Measurements from ENCODE around the gene RAP1GAP2.

RAP1GAP2 gene

DNA sequence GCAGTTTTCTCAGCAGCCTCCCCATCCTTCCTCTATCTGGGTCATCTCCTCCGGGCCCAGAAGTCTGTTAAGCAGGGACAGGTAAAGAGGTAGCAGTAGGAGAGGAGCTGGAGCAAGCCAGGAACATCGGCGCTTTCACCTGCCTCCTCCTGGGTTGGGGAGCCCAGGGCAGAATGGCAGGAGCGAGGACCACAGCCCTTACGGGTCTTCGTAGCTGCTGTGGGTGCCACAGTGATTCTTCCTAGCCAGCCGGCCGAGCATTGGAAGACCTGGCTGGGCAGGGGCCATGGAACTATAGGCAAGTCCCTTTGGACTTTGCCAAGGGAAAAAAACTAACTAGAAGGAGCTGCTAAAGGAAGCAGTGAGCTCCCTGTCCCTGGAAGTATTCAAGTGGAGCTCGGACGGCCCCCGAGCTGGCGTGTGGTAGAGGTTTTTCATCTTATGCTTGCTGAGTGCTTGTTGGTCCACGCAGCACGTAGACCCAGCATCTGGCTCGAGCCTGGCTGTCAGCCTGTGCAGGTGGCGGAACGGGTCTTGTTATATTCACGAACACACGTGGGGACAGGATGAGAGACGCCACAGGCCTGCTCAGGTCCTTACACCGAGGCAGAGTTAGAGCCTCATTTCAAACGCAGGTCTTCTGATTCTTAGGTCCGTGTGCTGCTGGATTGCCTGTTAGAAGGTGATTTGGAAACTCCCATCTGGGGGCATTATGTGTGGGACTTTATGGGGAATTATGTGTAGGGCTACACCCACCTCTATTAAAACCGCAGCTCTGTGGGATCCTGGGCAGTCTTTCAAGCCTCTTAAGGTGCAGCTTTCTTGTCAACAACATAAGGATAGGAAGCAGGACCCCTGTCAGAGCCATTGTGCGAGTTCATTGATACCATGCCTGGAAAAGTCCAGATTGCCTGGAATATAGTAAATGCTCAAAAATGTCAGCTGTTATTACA, 212.4 kb downstream of the RAP1GAP2 start:
- no peak overlapping the region for H3K4me3 ChIP-seq (ENCODE audit: low read depth in 1 of 2, low read length in 2 of 2)
- no peaks in the 10 kb centered on the region for H3K9me3 ChIP-seq (ENCODE audit: control insufficient read depth in 1 of 2, low read length in 2 of 2)
- no peak overlapping the region for H3K27ac ChIP-seq (ENCODE audit: low read length)
- peaks cover 12 to 15% of the 10 kb centered on the region in 2 donors for H3K4me1 ChIP-seq (ENCODE audit: control insufficient read depth in 1 of 2, insufficient read depth in 2 of 2, low read length in 2 of 2)
- H3K36me3 ChIP-seq (ENCODE audit: control insufficient read depth in 1 of 2, insufficient read depth in 2 of 2, low read length in 2 of 2), result peaks cover 4 to 6% of the 10 kb centered on the region in 2 donors
- no peaks in the 10 kb centered on the region for H3K27me3 ChIP-seq (ENCODE audit: low read depth, low read length)

DNA sequence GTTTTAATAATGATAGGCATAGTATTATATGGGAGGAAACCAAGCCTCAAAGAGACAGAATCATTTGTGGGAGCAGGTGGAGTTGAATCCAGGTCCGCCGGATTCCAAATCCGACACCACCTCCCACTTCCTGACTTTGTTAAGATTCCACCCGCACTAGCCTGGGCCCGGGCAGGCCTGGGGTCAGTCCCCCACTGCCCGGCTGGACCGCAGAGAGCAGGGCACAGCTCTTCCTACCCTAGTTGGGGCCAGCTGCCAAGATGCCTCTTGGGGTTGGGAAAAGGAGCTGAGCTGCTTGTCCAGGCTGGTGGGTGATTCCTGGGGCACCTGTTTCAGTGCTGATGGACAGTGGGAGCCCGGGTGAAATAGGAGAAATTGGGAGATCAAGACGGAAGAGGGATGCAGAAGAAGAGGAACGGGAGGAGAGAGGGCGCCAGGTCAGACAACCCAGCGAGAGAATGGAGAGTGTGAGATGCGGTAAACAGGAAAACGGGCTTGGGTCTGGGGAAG, 213.2 kb downstream of the RAP1GAP2 start:
- H3K9me3 ChIP-seq (ENCODE audit: control insufficient read depth in 1 of 2, low read length in 2 of 2), result no peaks in the 10 kb centered on the region
- no peaks in the 10 kb centered on the region for H3K27me3 ChIP-seq (ENCODE audit: low read depth, low read length)
- H3K36me3 ChIP-seq (ENCODE audit: control insufficient read depth in 1 of 2, insufficient read depth in 2 of 2, low read length in 2 of 2), result peaks cover 4 to 6% of the 10 kb centered on the region in 2 donors
- peaks cover 5 to 10% of the 10 kb centered on the region in 2 donors for H3K4me1 ChIP-seq (ENCODE audit: control insufficient read depth in 1 of 2, insufficient read depth in 2 of 2, low read length in 2 of 2)
- no peak overlapping the region for H3K27ac ChIP-seq (ENCODE audit: low read length)
- H3K4me3 ChIP-seq (ENCODE audit: low read depth in 1 of 2, low read length in 2 of 2), result no peak overlapping the region

DNA sequence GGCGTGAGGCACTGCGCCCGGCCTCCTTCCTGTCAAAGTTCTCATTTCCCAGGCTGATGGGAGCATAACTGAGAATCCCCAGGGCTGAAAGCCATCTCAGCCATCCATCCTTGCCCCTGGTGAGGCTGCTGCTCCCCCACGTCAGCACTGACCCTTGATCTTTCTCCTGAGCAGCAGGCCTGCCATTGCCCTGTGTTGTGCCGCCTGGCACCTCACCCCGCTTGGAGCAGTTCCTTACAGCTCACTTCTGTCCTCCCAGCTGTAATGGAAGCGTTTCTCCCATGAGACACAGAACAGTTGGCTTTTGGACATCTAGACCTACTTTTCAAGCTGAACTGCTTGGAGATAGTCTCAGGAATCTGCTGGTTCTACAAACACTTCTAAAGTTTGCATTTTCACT, 215.7 kb downstream of the RAP1GAP2 start:
- peaks cover 4 to 6% of the 10 kb centered on the region in 2 donors for H3K36me3 ChIP-seq (ENCODE audit: control insufficient read depth in 1 of 2, insufficient read depth in 2 of 2, low read length in 2 of 2)
- H3K27ac ChIP-seq (ENCODE audit: low read length), result no peak overlapping the region
- no peaks in the 10 kb centered on the region for H3K27me3 ChIP-seq (ENCODE audit: low read depth, low read length)
- no peaks in the 10 kb centered on the region for H3K4me1 ChIP-seq (ENCODE audit: control insufficient read depth in 1 of 2, insufficient read depth in 2 of 2, low read length in 2 of 2)
- no peak overlapping the region for H3K4me3 ChIP-seq (ENCODE audit: low read depth in 1 of 2, low read length in 2 of 2)
- H3K9me3 ChIP-seq (ENCODE audit: control insufficient read depth in 1 of 2, low read length in 2 of 2), result no peaks in the 10 kb centered on the region

DNA sequence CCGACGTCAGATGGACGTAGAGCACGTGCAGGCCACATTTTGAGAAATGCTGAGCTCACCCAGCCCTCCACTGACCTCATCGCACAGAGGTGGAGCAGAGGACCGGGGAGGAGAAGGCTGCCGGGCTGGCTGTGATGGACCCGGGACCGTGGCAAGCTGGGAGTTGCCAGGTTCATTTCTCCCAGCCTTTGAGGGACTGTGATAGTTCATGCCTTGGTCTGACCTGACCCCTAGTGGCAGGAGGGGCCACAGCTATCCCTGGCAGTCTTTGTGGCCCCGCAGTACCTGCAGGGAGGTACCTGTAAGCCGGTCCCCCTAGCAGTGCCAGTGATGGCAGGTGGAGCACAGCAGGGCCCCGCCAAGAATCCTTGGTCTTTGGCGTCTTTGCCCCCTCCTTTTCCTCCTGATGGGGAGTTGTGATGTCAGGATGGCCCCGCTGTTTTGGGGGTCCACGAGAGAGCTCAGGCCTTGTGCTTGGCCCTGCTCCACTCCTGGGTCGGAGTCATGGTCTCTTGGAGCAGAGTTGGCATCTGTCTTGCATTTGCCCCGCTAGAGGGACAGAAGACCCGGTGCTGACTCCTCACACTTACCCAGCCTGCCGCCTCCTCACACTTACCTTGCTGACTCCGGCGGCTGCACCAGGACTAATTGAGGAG, 216.8 kb downstream of the RAP1GAP2 start:
- Histone ChIP-seq H3K9me3 (ENCODE audit: control insufficient read depth in 1 of 2, low read length in 2 of 2) (no peaks in the 10 kb centered on the region), H3K27me3 (ENCODE audit: low read depth, low read length) (no peaks in the 10 kb centered on the region), H3K4me3 (ENCODE audit: low read depth in 1 of 2, low read length in 2 of 2) (no peak overlapping the region), H3K4me1 (ENCODE audit: control insufficient read depth in 1 of 2, insufficient read depth in 2 of 2, low read length in 2 of 2) (no peaks in the 10 kb centered on the region), H3K27ac (ENCODE audit: low read length) (no peak overlapping the region), H3K36me3 (ENCODE audit: control insufficient read depth in 1 of 2, insufficient read depth in 2 of 2, low read length in 2 of 2) (peaks cover 4 to 6% of the 10 kb centered on the region in 2 donors)

DNA sequence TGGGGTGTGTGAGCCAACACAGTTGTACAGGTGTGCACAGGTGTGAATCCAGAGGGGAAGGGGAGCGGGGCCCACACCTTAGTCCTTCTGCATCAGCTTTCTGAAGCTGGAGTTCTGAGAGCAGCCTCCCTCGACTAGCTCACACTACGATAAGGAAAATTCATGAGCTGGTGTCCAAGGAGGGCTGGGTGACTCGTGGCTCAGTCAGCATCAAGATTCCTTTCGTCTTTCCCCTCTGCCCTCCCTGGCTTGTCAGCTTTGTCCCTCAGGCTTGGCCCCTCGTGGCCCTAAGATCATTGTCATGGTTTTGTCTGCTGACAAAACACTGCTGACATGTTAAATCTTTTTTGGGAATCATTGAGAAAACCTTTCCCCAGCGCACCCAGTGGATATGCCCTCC, 219.7 kb downstream of the RAP1GAP2 start:
- Histone ChIP-seq H3K9me3 (ENCODE audit: control insufficient read depth in 1 of 2, low read length in 2 of 2) (no peaks in the 10 kb centered on the region), H3K27ac (ENCODE audit: low read length) (no peak overlapping the region), H3K4me1 (ENCODE audit: control insufficient read depth in 1 of 2, insufficient read depth in 2 of 2, low read length in 2 of 2) (no peaks in the 10 kb centered on the region), H3K4me3 (ENCODE audit: low read depth in 1 of 2, low read length in 2 of 2) (no peak overlapping the region), H3K27me3 (ENCODE audit: low read depth, low read length) (no peaks in the 10 kb centered on the region), H3K36me3 (ENCODE audit: control insufficient read depth in 1 of 2, insufficient read depth in 2 of 2, low read length in 2 of 2) (peaks cover 3 to 16% of the 10 kb centered on the region in 2 donors)

DNA sequence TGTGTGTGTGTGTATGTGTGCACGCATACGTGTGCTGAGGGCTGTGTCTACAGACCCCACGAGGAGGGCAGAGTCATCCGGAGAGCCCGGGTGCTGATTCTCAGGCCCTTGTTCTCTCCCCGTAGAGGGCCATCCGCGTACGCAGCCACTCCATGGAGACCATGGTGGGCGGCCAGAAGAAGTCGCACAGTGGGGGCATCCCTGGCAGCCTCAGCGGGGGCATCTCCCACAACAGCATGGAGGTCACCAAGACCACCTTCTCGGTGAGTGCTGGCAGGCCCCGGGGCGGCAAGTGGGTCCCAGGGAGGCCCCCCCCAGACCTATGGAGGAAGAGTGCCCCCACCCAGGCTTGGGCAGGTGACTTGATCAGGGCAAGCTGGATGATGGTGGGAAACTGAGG, 221.7 kb downstream of the RAP1GAP2 start:
- H3K27ac ChIP-seq (ENCODE audit: low read length), result no peak overlapping the region
- no peak overlapping the region for H3K4me3 ChIP-seq (ENCODE audit: low read depth in 1 of 2, low read length in 2 of 2)
- peaks cover 3 to 23% of the 10 kb centered on the region in 2 donors for H3K36me3 ChIP-seq (ENCODE audit: control insufficient read depth in 1 of 2, insufficient read depth in 2 of 2, low read length in 2 of 2)
- H3K9me3 ChIP-seq (ENCODE audit: control insufficient read depth in 1 of 2, low read length in 2 of 2), result peaks cover 2 to 8% of the 10 kb centered on the region in 2 donors
- no peaks in the 10 kb centered on the region for H3K27me3 ChIP-seq (ENCODE audit: low read depth, low read length)
- H3K4me1 ChIP-seq (ENCODE audit: control insufficient read depth in 1 of 2, insufficient read depth in 2 of 2, low read length in 2 of 2), result no peaks in the 10 kb centered on the region

DNA sequence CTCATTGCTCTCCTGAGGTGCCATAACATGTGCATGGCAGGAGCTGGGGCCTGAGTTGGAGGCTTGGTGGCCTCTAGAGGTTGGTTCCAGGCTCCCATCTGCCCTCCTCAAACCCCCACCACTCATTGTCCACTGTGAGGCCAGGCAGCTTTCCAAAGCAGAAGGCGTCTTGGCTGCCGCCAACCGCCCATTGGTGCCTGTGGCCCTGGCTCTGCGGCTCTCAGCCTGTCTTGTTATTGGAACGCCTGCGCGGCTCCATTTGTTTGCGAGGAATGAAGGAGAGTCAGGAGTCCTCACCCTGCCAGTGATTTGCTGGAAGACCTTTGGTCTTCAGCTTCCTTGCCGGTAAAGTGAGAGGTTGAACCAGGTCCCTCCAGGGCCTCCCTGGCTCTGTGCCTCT, 223.5 kb downstream of the RAP1GAP2 start:
- H3K4me3 ChIP-seq (ENCODE audit: low read depth in 1 of 2, low read length in 2 of 2), result no peak overlapping the region
- no peak overlapping the region for H3K27ac ChIP-seq (ENCODE audit: low read length)
- no peaks in the 10 kb centered on the region for H3K27me3 ChIP-seq (ENCODE audit: low read depth, low read length)
- H3K36me3 ChIP-seq (ENCODE audit: control insufficient read depth in 1 of 2, insufficient read depth in 2 of 2, low read length in 2 of 2), result peaks cover 3 to 27% of the 10 kb centered on the region in 2 donors
- H3K9me3 ChIP-seq (ENCODE audit: control insufficient read depth in 1 of 2, low read length in 2 of 2), result peaks cover 6 to 18% of the 10 kb centered on the region in 2 donors
- H3K4me1 ChIP-seq (ENCODE audit: control insufficient read depth in 1 of 2, insufficient read depth in 2 of 2, low read length in 2 of 2), result no peaks in the 10 kb centered on the region

DNA sequence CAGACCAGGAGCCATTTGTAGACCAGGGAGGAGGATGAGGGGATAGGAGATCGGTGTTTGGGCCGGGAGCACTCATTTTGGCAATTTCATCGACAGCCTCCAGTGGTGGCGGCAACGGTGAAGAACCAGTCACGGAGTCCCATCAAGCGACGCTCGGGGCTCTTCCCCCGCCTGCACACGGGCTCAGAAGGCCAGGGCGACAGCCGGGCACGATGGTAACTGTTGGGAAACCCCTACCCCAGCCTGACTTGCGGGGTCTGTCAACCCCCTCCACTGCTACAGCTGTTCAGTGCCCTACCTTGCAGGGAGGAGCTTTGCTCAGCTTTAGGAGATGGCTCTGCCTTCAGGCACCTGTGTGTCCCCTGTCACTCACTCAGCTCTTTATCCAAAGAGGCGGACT, 224.1 kb downstream of the RAP1GAP2 start:
- no peak overlapping the region for H3K4me3 ChIP-seq (ENCODE audit: low read depth in 1 of 2, low read length in 2 of 2)
- H3K4me1 ChIP-seq (ENCODE audit: control insufficient read depth in 1 of 2, insufficient read depth in 2 of 2, low read length in 2 of 2), result no peaks in the 10 kb centered on the region
- no peak overlapping the region for H3K27ac ChIP-seq (ENCODE audit: low read length)
- no peaks in the 10 kb centered on the region for H3K27me3 ChIP-seq (ENCODE audit: low read depth, low read length)
- peaks cover 3 to 27% of the 10 kb centered on the region in 2 donors for H3K36me3 ChIP-seq (ENCODE audit: control insufficient read depth in 1 of 2, insufficient read depth in 2 of 2, low read length in 2 of 2)
- peaks cover 6 to 18% of the 10 kb centered on the region in 2 donors for H3K9me3 ChIP-seq (ENCODE audit: control insufficient read depth in 1 of 2, low read length in 2 of 2)

DNA sequence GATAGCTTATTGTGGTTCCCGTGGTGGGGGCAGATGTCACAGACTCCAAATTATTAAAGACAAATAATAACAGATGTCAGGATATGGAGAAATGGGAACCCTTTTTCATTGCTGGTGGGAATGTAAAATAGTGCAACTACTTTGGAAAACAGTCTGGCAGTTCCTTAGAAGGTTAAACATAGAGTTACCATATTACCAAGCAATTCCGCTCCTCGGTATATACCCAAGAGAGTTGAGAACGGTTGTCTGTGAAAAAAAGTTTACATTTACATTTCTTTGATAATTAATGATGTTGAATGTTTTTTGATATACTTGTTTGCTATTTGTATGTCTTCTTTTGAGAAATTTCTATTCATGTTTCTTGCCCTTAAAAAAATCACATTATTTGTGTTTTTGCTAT, 226.0 kb downstream of the RAP1GAP2 start:
- Histone ChIP-seq H3K27ac (ENCODE audit: low read length) (no peak overlapping the region), H3K36me3 (ENCODE audit: control insufficient read depth in 1 of 2, insufficient read depth in 2 of 2, low read length in 2 of 2) (peaks cover 3 to 41% of the 10 kb centered on the region in 2 donors), H3K9me3 (ENCODE audit: control insufficient read depth in 1 of 2, low read length in 2 of 2) (peaks cover 6 to 18% of the 10 kb centered on the region in 2 donors), H3K4me1 (ENCODE audit: control insufficient read depth in 1 of 2, insufficient read depth in 2 of 2, low read length in 2 of 2) (no peaks in the 10 kb centered on the region), H3K27me3 (ENCODE audit: low read depth, low read length) (no peaks in the 10 kb centered on the region), H3K4me3 (ENCODE audit: low read depth in 1 of 2, low read length in 2 of 2) (no peak overlapping the region)

DNA sequence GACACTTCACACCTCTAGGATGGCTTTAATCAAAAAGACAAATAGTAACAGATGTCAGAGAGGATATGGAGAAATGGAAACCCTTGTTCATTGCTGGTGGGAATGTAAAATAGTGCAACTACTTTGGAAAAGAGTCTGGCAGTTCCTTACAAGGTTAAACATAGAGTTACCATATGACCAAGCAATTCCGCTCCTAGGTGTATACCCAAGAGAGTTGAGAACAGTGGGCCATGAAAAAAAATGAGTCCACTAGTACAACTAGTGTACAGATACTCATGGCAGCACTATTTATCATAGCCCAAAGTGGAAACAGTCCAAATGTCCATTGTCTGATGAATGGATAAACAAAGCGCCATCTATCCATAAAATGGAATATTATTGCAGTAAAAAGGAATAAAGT, 228.1 kb downstream of the RAP1GAP2 start:
- Histone ChIP-seq H3K27me3 (ENCODE audit: low read depth, low read length) (no peaks in the 10 kb centered on the region), H3K36me3 (ENCODE audit: control insufficient read depth in 1 of 2, insufficient read depth in 2 of 2, low read length in 2 of 2) (peaks cover 4 to 44% of the 10 kb centered on the region in 2 donors), H3K9me3 (ENCODE audit: control insufficient read depth in 1 of 2, low read length in 2 of 2) (peaks cover 6 to 18% of the 10 kb centered on the region in 2 donors), H3K4me3 (ENCODE audit: low read depth in 1 of 2, low read length in 2 of 2) (no peak overlapping the region), H3K27ac (ENCODE audit: low read length) (no peak overlapping the region), H3K4me1 (ENCODE audit: control insufficient read depth in 1 of 2, insufficient read depth in 2 of 2, low read length in 2 of 2) (no peaks in the 10 kb centered on the region)

DNA sequence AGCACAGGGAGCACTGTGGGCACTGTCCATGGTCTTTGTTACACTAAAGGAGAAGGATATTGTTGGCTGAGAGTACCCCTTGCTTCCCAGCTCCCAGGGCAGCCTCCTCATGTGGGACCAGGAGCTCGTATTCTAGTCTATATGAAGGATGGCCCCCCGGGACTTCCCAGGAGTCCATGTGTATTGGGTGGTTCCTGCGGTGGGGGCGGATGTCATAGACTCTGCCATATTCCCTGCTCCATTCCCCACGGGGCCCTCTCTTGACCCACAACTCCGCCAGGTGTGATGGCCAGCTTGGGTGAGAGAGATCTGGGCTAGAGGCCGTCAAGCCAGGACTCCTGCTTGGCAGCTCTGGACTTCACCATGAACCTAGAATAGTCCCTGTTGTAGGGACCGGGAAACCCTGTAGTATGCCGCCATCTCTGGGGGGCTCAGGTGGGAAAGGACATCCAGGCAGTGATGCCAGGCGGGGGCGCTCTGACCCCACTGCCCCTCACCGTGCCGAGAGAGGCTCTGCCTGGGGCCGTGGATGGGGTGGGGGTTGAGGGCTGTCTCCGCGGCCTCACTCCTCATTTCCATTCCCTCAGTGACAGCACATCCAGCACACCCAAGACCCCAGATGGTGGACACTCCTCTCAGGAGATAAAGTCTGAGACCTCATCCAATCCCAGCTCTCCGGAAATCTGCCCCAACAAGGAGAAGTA, 229.3 kb downstream of the RAP1GAP2 start:
- Histone ChIP-seq H3K27ac (ENCODE audit: low read length) (no peak overlapping the region), H3K9me3 (ENCODE audit: control insufficient read depth in 1 of 2, low read length in 2 of 2) (peaks cover 6 to 18% of the 10 kb centered on the region in 2 donors), H3K4me3 (ENCODE audit: low read depth in 1 of 2, low read length in 2 of 2) (no peak overlapping the region), H3K27me3 (ENCODE audit: low read depth, low read length) (no peaks in the 10 kb centered on the region), H3K36me3 (ENCODE audit: control insufficient read depth in 1 of 2, insufficient read depth in 2 of 2, low read length in 2 of 2) (peaks cover 6 to 34% of the 10 kb centered on the region in 2 donors), H3K4me1 (ENCODE audit: control insufficient read depth in 1 of 2, insufficient read depth in 2 of 2, low read length in 2 of 2) (no peaks in the 10 kb centered on the region)
